ENCODE results near the gene WNT9B.

The WNT9B gene

DNA sequence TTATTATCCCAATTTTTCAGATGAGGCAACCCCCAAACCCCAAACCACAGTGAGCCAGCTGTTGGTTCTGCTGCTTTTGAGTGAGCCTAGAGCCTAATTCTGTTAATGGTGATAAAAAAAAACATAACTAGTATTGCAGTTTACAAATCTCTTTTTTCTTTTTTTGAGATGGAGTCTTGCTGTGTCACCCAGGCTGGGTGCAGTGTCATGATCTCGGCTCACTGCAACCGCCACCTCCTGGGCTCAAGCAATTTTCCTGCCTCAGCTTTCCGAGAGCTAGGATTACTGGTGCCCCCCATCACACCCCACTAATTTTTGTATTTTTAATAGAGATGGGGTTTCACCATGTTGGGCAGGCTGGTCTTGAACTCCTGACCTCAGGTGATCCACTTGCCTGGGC lies 3.1 kb downstream of the WNT9B start:
- TF ChIP-seq, protein P1, sequence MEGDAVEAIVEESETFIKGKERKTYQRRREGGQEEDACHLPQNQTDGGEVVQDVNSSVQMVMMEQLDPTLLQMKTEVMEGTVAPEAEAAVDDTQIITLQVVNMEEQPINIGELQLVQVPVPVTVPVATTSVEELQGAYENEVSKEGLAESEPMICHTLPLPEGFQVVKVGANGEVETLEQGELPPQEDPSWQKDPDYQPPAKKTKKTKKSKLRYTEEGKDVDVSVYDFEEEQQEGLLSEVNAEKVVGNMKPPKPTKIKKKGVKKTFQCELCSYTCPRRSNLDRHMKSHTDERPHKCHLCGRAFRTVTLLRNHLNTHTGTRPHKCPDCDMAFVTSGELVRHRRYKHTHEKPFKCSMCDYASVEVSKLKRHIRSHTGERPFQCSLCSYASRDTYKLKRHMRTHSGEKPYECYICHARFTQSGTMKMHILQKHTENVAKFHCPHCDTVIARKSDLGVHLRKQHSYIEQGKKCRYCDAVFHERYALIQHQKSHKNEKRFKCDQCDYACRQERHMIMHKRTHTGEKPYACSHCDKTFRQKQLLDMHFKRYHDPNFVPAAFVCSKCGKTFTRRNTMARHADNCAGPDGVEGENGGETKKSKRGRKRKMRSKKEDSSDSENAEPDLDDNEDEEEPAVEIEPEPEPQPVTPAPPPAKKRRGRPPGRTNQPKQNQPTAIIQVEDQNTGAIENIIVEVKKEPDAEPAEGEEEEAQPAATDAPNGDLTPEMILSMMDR (IDR thresholded peaks at IDR 0.05; ENCODE audit: low read length, missing control alignments), result no peak
- no peak overlapping the region for H3K4me3 ChIP-seq (replicated peaks; ENCODE audit: low read depth, low read length)
- no peak for DNase-seq (ENCODE audit: low read depth)

DNA sequence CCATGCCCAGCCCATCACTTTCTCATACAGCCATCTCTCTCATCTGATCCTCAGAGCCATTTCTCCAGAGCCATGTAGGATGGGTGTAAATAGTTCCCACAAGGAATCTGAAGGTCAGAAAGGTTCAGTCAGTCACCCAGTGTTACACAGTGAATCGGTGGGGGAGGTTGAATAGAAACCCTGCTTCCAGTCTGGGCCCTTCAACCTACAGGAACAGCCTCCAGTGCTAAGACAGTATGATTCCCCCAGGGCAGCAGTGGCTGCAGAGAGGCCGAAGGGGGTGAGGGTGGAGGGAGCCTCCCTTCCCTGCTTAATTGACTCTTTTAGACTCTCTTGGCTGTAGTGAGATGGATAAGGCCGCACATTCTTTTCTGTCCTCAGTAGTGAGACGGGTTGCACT lies 3.6 kb downstream of the WNT9B start:
- H3K4me3 ChIP-seq (replicated peaks; ENCODE audit: low read depth, low read length), result no peak overlapping the region
- TF ChIP-seq, protein P1 (IDR thresholded peaks at IDR 0.05; ENCODE audit: low read length, missing control alignments), result no peak
- no peak for DNase-seq (ENCODE audit: low read depth)

DNA sequence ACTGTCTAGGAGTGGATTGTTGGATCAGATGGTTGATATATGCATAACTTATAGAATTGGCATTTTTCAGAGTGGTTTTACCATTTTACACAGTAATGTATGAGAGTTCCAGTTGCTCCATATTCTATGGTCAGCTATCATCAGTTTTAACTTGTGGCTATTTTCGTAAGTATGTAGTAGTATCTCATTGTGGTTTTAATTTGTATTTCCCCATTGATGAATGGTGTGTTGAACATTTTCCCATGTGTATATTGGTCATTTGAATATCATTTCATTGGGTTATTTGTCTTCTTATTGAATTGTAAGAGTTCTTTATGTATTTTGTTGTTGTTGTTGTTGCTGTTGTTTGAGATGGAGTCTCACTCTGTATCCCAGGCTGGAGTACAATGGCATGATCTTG lies 6.2 kb downstream of the WNT9B start:
- TF ChIP-seq, protein P1 (IDR thresholded peaks at IDR 0.05; ENCODE audit: low read length, missing control alignments), result no peak
- no peak for DNase-seq (ENCODE audit: low read depth)
- no peak overlapping the region for H3K4me3 ChIP-seq (replicated peaks; ENCODE audit: low read depth, low read length)

DNA sequence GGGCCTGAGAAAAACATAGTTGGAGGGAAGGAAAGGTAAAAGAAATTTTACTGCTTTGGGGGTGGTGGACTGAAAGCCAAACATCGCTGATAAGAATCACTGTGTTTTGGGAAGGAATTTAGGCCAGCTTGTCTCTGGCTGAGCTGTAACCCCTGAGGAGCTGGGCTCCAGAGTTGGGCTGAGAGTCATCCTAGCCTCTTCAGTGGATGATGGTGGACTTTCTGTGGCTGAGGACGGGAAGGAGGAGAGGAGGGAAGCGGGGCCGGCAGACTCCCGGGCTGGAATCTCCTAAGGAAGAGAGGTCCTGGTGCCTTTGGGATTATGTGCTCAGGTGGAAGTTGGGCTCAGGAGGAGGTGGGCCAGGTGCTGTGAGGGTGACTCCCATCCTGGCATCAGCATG lies 8.6 kb downstream of the WNT9B start:
- no peak overlapping the region for H3K4me3 ChIP-seq (replicated peaks; ENCODE audit: low read depth, low read length)
- DNase-seq (ENCODE audit: low read depth), result no peak
- TF ChIP-seq, protein P1 (IDR thresholded peaks at IDR 0.05; ENCODE audit: low read length, missing control alignments), result no peak

DNA sequence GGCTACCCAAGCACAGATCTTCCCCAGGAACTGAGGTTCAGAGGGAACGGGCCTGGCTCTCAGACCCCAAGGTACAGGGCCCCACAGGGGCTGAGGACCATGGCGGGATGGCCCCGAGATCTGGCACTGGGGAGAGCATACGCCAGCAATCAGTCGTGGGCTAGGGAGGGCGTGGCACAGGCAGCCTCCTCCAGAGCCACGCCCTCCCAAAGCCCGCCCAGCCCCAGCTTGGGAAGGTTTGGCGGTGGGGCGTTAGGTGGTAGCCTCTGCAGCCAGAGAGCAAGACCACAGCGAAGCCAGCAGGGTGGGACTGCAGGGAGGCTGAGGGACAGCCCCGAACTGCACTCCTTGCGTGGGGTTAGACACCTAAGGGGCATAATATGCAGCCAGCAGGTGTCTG lies 11.6 kb downstream of the WNT9B start:
- DNase-seq (ENCODE audit: low read depth), result no peak
- TF ChIP-seq, protein P1 (IDR thresholded peaks at IDR 0.05; ENCODE audit: low read length, missing control alignments), result no peak

DNA sequence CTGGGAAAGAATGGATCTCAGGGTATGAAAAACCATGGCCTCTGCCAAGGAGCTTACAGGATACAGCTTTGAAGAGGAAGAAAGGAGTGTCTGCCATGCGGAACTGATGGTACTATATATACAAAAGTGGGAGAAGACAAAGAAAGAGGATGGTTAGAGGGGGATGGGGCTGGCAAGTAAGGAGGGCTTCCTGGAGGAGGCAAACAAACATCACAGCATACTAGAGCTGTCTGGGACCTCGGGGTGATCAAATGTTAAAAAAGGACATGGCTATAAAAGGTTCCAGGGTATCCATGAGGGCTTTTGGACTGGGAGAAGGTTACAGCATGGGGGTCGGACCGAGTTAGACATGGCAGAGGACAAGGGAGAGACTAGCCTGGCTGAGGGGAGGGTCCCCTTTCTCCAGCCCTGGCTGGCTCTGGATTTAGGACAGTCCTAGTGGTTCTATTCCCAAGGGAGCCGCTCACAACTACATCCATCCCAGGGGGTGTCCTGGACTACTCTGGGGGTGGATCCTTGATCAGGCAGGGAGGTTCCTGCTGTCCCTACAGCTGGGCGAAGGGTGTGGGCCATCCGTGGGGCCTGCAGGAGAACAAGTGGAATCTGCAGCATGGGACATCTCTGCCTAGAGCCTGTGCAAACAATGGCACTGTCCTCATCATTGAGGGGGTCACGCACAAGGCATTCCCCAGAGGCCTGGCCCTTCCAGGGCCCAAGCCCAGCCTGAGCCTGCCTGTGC lies 12.2 kb downstream of the WNT9B start:
- no peak for DNase-seq (ENCODE audit: low read depth)
- H3K4me3 ChIP-seq (replicated peaks; ENCODE audit: low read depth, low read length), result no peak overlapping the region
- TF ChIP-seq, protein P1 (IDR thresholded peaks at IDR 0.05; ENCODE audit: low read length, missing control alignments), result no peak

More for the DNA sequence above, 11.6 kb downstream of the WNT9B start:
- no peak overlapping the region for H3K4me3 ChIP-seq (replicated peaks; ENCODE audit: low read depth, low read length)

DNA sequence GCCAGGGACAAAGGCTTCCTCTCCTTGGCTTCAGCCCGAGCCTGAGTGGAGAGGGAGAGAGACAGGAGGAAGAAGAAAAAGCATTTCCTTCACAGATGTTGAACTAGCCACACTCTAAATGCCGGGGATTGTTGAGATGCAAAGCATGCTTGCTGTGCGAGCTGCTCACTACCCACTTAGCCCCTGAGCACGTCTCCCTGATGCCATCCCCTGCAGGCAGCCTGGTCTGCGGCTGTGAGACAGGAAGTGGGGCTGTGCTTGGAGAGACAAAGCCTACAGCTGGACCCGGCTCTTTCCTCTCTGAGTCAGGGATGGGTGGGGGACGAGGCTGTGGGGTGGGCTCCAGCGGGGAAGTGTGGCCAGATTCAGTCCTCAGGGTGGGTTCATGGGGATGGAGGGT lies 13.7 kb downstream of the WNT9B start:
- H3K4me3 ChIP-seq (replicated peaks; ENCODE audit: low read depth, low read length), result no peak overlapping the region
- DNase-seq (ENCODE audit: low read depth), result no peak

More for the DNA sequence above, 13.7 kb downstream of the WNT9B start:
- TF ChIP-seq, protein P1 (IDR thresholded peaks at IDR 0.05; ENCODE audit: low read length, missing control alignments), result no peak
